ENCODE results near the gene ANKRD6.

ANKRD6 gene

DNA sequence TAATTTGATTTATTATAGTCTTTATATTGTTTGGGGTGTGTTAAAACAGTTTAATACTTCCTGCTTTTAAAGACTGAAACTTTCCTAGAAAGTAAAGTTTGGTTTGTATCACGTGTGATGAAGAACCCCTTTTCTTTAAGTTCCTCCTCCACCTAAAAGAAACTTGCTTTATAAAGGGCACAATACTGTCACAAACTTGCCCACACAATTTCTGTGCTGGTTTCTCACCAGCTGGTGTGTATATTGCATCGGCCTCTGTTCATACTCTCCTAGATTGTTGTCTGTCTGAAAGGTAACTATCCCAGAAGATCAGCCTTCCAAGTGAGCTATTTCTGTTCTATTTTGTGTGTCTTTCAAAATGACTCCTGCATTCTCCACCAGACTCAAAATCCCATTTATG lies 46.9 kb downstream of the ANKRD6 start:
- no peak overlapping the region for H3K4me3 ChIP-seq (replicated peaks; ENCODE audit: low read depth, low read length)
- TF ChIP-seq, protein P1, sequence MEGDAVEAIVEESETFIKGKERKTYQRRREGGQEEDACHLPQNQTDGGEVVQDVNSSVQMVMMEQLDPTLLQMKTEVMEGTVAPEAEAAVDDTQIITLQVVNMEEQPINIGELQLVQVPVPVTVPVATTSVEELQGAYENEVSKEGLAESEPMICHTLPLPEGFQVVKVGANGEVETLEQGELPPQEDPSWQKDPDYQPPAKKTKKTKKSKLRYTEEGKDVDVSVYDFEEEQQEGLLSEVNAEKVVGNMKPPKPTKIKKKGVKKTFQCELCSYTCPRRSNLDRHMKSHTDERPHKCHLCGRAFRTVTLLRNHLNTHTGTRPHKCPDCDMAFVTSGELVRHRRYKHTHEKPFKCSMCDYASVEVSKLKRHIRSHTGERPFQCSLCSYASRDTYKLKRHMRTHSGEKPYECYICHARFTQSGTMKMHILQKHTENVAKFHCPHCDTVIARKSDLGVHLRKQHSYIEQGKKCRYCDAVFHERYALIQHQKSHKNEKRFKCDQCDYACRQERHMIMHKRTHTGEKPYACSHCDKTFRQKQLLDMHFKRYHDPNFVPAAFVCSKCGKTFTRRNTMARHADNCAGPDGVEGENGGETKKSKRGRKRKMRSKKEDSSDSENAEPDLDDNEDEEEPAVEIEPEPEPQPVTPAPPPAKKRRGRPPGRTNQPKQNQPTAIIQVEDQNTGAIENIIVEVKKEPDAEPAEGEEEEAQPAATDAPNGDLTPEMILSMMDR (IDR thresholded peaks at IDR 0.05; ENCODE audit: low read length, missing control alignments), result no peak
- no peak for DNase-seq (ENCODE audit: low read depth)

- H3K4me3 ChIP-seq (replicated peaks; ENCODE audit: low read depth, low read length), result no peak overlapping the region
- no peak for DNase-seq (ENCODE audit: low read depth)
- TF ChIP-seq, protein P1 (IDR thresholded peaks at IDR 0.05; ENCODE audit: low read length, missing control alignments), result no peak
Measured at GRCh38 chr6:89481695-89482094, 48.7 kb downstream of the ANKRD6 start.

DNA sequence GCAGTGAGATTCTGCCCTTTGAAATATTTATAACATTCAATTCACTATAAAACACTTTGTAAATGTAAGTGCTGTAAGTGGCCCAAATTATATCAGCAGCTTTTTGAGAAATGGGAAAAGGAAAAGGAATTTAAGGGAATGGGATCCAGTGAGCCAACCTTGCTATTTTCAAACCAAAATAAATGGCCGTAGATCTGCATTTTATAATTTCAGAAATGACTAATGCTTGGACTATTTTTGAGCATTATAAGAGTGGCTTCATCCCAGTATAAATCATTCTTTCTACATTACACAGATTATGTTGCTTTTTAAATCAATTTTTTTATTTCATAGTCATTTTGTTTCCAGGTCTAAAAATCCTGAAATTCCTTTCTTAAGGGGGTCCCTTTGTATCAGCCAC lies 49.2 kb downstream of the ANKRD6 start:
- DNase-seq (ENCODE audit: low read depth), result no peak
- H3K4me3 ChIP-seq (replicated peaks; ENCODE audit: low read depth, low read length), result no peak overlapping the region
- TF ChIP-seq, protein P1 (IDR thresholded peaks at IDR 0.05; ENCODE audit: low read length, missing control alignments), result no peak

GRCh38 chr6:89483111-89483720 lies 50.3 kb downstream of the ANKRD6 start:
- DNase-seq (ENCODE audit: low read depth), result peak; percentile 11
- TF ChIP-seq, protein P1 (IDR thresholded peaks at IDR 0.05; ENCODE audit: low read length, missing control alignments), result no peak
- H3K4me3 ChIP-seq (replicated peaks; ENCODE audit: low read depth, low read length), result no peak overlapping the region

GRCh38 chr6:89485320-89485719 lies 52.4 kb downstream of the ANKRD6 start:
- DNase-seq (ENCODE audit: low read depth), result no peak
- no peak overlapping the region for H3K4me3 ChIP-seq (replicated peaks; ENCODE audit: low read depth, low read length)
- TF ChIP-seq, protein P1 (IDR thresholded peaks at IDR 0.05; ENCODE audit: low read length, missing control alignments), result no peak

GRCh38 chr6:89487864-89488263 lies 54.9 kb downstream of the ANKRD6 start:
- H3K4me3 ChIP-seq (replicated peaks; ENCODE audit: low read depth, low read length), result no peak overlapping the region
- TF ChIP-seq, protein P1 (IDR thresholded peaks at IDR 0.05; ENCODE audit: low read length, missing control alignments), result no peak
- DNase-seq (ENCODE audit: low read depth), result no peak

GRCh38 chr6:89488438-89488837 lies 55.5 kb downstream of the ANKRD6 start:
- H3K4me3 ChIP-seq (replicated peaks; ENCODE audit: low read depth, low read length), result no peak overlapping the region
- DNase-seq (ENCODE audit: low read depth), result no peak
- TF ChIP-seq, protein P1 (IDR thresholded peaks at IDR 0.05; ENCODE audit: low read length, missing control alignments), result no peak

Measured in fibroblast of pulmonary artery (primary cell).